ENCODE results near the gene NUP93.
"Not testable (repeated sequence)": the region's sequence is repeated elsewhere in the genome, so short reads cannot be mapped to it uniquely, and the experiment has no call there.

GRCh38 chr16:56868766-56869165, 138.8 kb downstream of the NUP93 start:
- TF ChIP-seq CTCF (IDR thresholded peaks at IDR 0.05 in 4 of 5, conservative IDR thresholded peaks at IDR 0.05 in 1 of 5); POLR2A (IDR thresholded peaks at IDR 0.05): not testable (repeated sequence)
